K562 (cell line): Measurements from ENCODE around the gene PRKCE. TPM values are rescaled to one million over a fixed set of nuclear protein-coding genes. Genes with fewer than 3 reads are reported as not detected.

Experiments used
- ATAC-seq: fragments of 200-7000 bp; cut with Tn5 transposase; 3 replicates; pipeline ENCODE4 v1.9.1; 2020; ENCODE audit warnings: moderate library complexity
- BruUV-seq: library from RNA; stranded (reverse); fragments of 400-500 nt; replicated peaks from 2 replicates; lab custom pipeline; 2021; lab: Mats Ljungman, UMichigan
- CTCF ChIA-PET: fragments of 300-600 bp; formaldehyde crosslinking; extraction: SDS; loops from one replicate; lab custom pipeline; 2021; ENCODE audit warnings: low intra/inter-chr PET ratio; lab: Yijun Ruan, JAX
- POLR2A ChIA-PET: fragments of 300-600, 350-650 bp; sonication (Branson Sonifier 250); formaldehyde crosslinking; extraction: SDS; loops from one replicate; lab custom pipeline; 2021; ENCODE audit warnings: antibody characterized with exemption, inconsistent platforms; lab: Yijun Ruan, JAX
- DNase-seq, 4 experiments: peaks; one replicate each; pipeline versions ENCODE4 v3.0.0 to v3.0.0-alpha.2; 2011 to 2018; ENCODE audit warnings: low spot score in 3 of 4, mixed read lengths in 3 of 4; ENCODE audit errors: extremely low read depth in 1 of 4
- FAIRE-seq: peaks from 2 replicates; lab custom pipeline; 2011; peaks lifted over from hg19 to GRCh38; lab: Jason Lieb, UNC
- H2AFZ ChIP-seq: 2 replicates; pipeline ENCODE4 v1.6.0; 2011; ENCODE audit warnings: low read depth, low read length, control low read depth, inconsistent platforms
- H3K27ac ChIP-seq: fragments of 200-600 bp; 3 replicates; pipeline ENCODE4 v1.8.0; 2011; ENCODE audit warnings: low read depth, mild to moderate bottlenecking, control low read depth, inconsistent platforms, low read length, moderate library complexity, mixed read lengths; ENCODE audit errors: extremely low read depth
- H3K27me3 ChIP-seq, 2 experiments: fragments of 300-600 bp in 1 of 2; 2 replicates in 1 of 2; 3 replicates in 1 of 2; pipeline versions ENCODE4 v1.6.0 to v1.8.0; 2011; ENCODE audit warnings: inconsistent platforms in 2 of 2, low read length in 2 of 2, mild to moderate bottlenecking in 1 of 2, mixed read lengths in 1 of 2, moderate library complexity in 1 of 2; ENCODE audit not compliant: control insufficient read depth in 2 of 2, insufficient read depth in 2 of 2
- H3K36me3 ChIP-seq: fragments of 300-600 bp; 3 replicates; pipeline ENCODE4 v1.8.0; 2011; ENCODE audit warnings: mild to moderate bottlenecking, low read length, inconsistent platforms; ENCODE audit not compliant: control insufficient read depth, insufficient read depth
- H3K4me1 ChIP-seq, 2 experiments: fragments of 200-600 bp in 1 of 2; replicated peaks in 1 of 2; 2 replicates in 1 of 2; 3 replicates in 1 of 2; pipeline versions ENCODE4 v1.5.1 to v1.8.0; 2011; ENCODE audit warnings: inconsistent platforms in 2 of 2, low read length in 2 of 2, mild to moderate bottlenecking in 1 of 2, mixed read lengths in 1 of 2, moderate library complexity in 1 of 2; ENCODE audit not compliant: control insufficient read depth in 2 of 2, insufficient read depth in 2 of 2
- H3K4me2 ChIP-seq: 2 replicates; pipeline ENCODE4 v1.6.1; 2011; ENCODE audit warnings: low read length, control low read depth, inconsistent platforms, mixed read lengths; ENCODE audit not compliant: insufficient read depth
- H3K4me3 ChIP-seq: fragments of 200-600 bp; sonication (generic), shearing (Covaris generic); 2 replicates; pipeline ENCODE4 v1.5.1; 2016; ENCODE audit warnings: control low read depth, inconsistent platforms
- H3K79me2 ChIP-seq: fragments of 200-600 bp; 3 replicates; pipeline ENCODE4 v1.8.0; 2011; ENCODE audit warnings: low read length, inconsistent platforms; ENCODE audit not compliant: control insufficient read depth, insufficient read depth
- H3K9ac ChIP-seq, 2 experiments: 2 replicates each; pipeline versions ENCODE4 v1.6.0 to v1.6.1; 2011; ENCODE audit warnings: low read depth in 2 of 2, low read length in 2 of 2, control low read depth in 1 of 2, inconsistent platforms in 1 of 2, mild to moderate bottlenecking in 1 of 2, mixed read lengths in 1 of 2; ENCODE audit not compliant: insufficient read depth in 1 of 2
- H3K9me1 ChIP-seq: one replicate; pipeline ENCODE4 v1.6.0; 2011; ENCODE audit warnings: inconsistent platforms, mild to moderate bottlenecking, low read length, moderate library complexity; ENCODE audit not compliant: control insufficient read depth, insufficient read depth
- H3K9me3 ChIP-seq: replicated peaks from 2 replicates; pipeline ENCODE4 v1.5.1; 2011; ENCODE audit warnings: low read depth, low read length, inconsistent platforms; ENCODE audit not compliant: control insufficient read depth, insufficient read depth
- H4K20me1 ChIP-seq: replicated peaks from 2 replicates; pipeline ENCODE4 v1.6.1; 2011; ENCODE audit warnings: low read length, inconsistent platforms, mixed read lengths; ENCODE audit not compliant: control insufficient read depth, insufficient read depth
- RAD21 ChIP-seq, 2 experiments: fragments of 250-450 bp in 1 of 2; fragments of 450-650 bp in 1 of 2; sonication (Bioruptor Pico) in 1 of 2; formaldehyde crosslinking in 1 of 2; IDR thresholded peaks in 1 of 2; conservative IDR thresholded peaks in 1 of 2; 2 replicates each; pipeline versions ENCODE4 v1.4.0 to v1.8.0; 2020 to 2022; ENCODE audit warnings: mild to moderate bottlenecking in 2 of 2, moderate library complexity in 1 of 2
- SLC30A9 ChIP-seq: fragments of 250-450 bp; sonication (Bioruptor Pico); IDR thresholded peaks from 2 replicates; pipeline ENCODE4 v1.8.0; 2022; ENCODE audit warnings: mild to moderate bottlenecking, moderate library complexity
- SMARCC2 ChIP-seq: fragments of 450-650 bp; IDR thresholded peaks from 2 replicates; pipeline ENCODE4 v1.6.1; 2017; ENCODE audit warnings: antibody characterized with exemption, moderate library complexity, mild to moderate bottlenecking, low read depth
- WGBS: fragments of 100-300 bp; shearing (Covaris generic); methylation state at CpG from one replicate; pipeline ENCODE4 v1.1.6; 2016; ENCODE audit warnings: low coverage, mixed read lengths; ENCODE audit not compliant: insufficient coverage; ENCODE audit errors: missing lambda C conversion rate; 5-methylcytosine and 5-hydroxymethylcytosine counted together
- in situ Hi-C: fragments of 300-500 bp; cut with MboI; formaldehyde crosslinking; loops from 4 replicates; pipeline ENCODE4 v1.15.0; 2018; ENCODE audit warnings: inconsistent platforms, mixed read lengths
- intact Hi-C: fragments of 100-400 bp; cut with micrococcal nuclease; formaldehyde crosslinking; loops from 2 replicates; pipeline ENCODE4 v1.14.2; 2022
- polyA plus RNA-seq, 8 experiments: library from polyadenylated mRNA; depleted of rRNA in 4 of 8; stranded (reverse) in 5 of 8; unstranded in 3 of 8; fragments of >200 nt; fragmentation: Nextera tagmentation in 2 of 8; fragmentation: Illumina TruSeq in 1 of 8; extraction: Ambion mirVana in 2 of 8; extraction: Trizol in 1 of 8; gene quantifications; 2 replicates each; pipeline versions ENCODE4 v1.2.1 to v1.2.3, GENCODE V29; 2011 to 2014; ENCODE audit warnings: inconsistent platforms in 1 of 8, missing spikeins in 1 of 8
- total RNA-seq, 7 experiments: library from RNA; depleted of rRNA in 6 of 7; stranded (reverse); fragments of >200 nt in 6 of 7; fragmentation: Illumina TruSeq in 2 of 7; extraction: Trizol in 2 of 7; gene quantifications; 2 replicates each; pipeline versions ENCODE4 v1.2.1 to v1.2.3, GENCODE V29; 2011 to 2021; ENCODE audit warnings: low replicate concordance in 1 of 7
- TF ChIP-seq, protein P1 (sequence below): sonication (generic); formaldehyde crosslinking; IDR thresholded peaks from 2 replicates; pipeline ENCODE4 v1.8.1; 2023; ENCODE audit warnings: mild to moderate bottlenecking, missing genetic modification reagents
- TF ChIP-seq, protein P2 (sequence below): fragments of 450-650 bp; IDR thresholded peaks from 2 replicates; pipeline ENCODE4 v1.6.1; 2016; ENCODE audit warnings: mild to moderate bottlenecking, moderate library complexity

PRKCE gene
- total and polyA plus RNA-seq, 9 of the 15 experiments (the other 6 are each of a cell fraction or from before 2014, with no cell fraction given) = 0.06 to 1.0 (median 0.22) TPM; not detected in 1

DNA sequence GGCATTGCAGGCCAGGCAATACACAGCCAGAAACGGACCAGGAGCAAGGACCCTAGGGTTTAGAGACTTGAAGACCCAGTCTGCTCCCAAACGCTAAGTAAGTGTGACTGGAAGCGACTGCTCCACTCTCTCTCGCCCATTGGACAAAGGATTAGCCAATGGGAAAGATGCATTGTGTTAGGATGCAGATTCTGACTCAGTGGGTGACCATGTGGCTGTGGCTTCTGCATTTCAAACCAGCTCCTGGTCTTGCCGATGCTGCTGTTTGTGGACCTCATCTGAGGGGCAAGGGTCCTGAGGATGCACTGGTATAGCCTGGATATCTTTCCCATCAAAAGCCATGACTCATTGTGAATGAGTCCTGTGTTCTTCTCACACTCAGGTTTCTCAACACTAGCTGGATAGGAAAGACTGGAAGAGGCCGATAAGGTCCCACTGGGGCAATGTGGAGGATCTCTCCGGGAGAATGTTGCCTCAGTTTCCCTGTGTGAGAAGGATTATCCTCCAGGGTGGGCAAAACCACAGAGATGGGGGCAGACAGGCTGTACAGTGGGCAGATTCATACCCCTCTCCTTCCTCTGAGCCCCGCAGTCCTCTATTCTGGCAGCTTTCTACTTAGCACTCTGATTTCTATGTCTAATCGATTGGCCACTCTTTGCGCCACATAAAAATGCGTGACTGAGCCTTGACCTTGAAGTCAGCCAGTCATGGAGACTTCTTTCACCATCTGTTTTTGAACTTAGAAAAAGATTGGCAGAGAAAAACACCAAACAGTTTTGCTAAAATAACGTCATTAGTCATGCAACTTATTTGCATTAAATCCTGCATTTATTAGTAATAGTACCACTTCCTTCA, 257.1 kb downstream of the PRKCE start (continued):
- TF ChIP-seq RAD21 (CRISPR knock-in tag; conservative IDR thresholded peaks at IDR 0.05 in 1 of 2, IDR thresholded peaks at IDR 0.05 in 1 of 2) = no peak

DNA sequence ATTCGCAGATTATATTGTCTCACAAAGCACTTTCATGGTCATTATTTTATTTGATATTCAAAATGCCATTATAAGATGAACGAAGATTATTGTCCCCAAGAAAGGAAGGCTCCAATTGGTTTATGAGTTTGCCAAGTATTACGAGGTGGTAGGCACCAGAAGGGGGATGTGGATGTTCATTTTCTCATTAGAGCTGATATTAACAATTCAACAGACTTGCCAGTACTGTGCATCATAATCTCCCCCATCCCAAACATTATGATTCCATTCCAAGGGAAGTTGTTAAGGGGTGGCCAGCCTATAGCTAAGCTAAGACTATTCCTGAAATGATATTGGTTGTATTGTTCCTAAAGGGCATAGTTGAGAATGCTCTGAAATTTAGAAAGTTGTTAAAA, 257.7 kb downstream of the PRKCE start:
- intact Hi-C loops (no loop called here), in situ Hi-C loops (no loop called here)
- 5% methylated on average over 3 of the region's 3 CpGs for WGBS
- H3K27ac ChIP-seq = no peak overlapping the region
- H3K4me1 ChIP-seq = no peaks in the 10 kb centered on the region
- no peak overlapping the region for H3K4me3 ChIP-seq
- no peaks in the 10 kb centered on the region for H3K79me2 ChIP-seq
- peaks cover 26 to 60% of the 10 kb centered on the region in 2 experiments for H3K27me3 ChIP-seq
- no peak overlapping the region for H2AFZ ChIP-seq
- no peak overlapping the region for H3K9ac ChIP-seq
- no peak for DNase-seq
- H3K36me3 ChIP-seq = no peaks in the 10 kb centered on the region
- CTCF ChIA-PET = no interaction called here
- no peak for ATAC-seq
- BruUV-seq = no TSS peak
- FAIRE-seq = no peak
- POLR2A ChIA-PET = no interaction called here
- no peaks in the 10 kb centered on the region for H3K9me1 ChIP-seq
- no peak overlapping the region for H3K4me2 ChIP-seq
- no peaks in the 10 kb centered on the region for H3K9me3 ChIP-seq
- H4K20me1 ChIP-seq = 0 out of 2 replicates have a peak, but pooled peaks cover 3% of the 10 kb centered on the region
- TF ChIP-seq, protein P1, sequence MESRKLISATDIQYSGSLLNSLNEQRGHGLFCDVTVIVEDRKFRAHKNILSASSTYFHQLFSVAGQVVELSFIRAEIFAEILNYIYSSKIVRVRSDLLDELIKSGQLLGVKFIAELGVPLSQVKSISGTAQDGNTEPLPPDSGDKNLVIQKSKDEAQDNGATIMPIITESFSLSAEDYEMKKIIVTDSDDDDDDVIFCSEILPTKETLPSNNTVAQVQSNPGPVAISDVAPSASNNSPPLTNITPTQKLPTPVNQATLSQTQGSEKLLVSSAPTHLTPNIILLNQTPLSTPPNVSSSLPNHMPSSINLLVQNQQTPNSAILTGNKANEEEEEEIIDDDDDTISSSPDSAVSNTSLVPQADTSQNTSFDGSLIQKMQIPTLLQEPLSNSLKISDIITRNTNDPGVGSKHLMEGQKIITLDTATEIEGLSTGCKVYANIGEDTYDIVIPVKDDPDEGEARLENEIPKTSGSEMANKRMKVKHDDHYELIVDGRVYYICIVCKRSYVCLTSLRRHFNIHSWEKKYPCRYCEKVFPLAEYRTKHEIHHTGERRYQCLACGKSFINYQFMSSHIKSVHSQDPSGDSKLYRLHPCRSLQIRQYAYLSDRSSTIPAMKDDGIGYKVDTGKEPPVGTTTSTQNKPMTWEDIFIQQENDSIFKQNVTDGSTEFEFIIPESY (CRISPR knock-in tag) = no peak
- TF ChIP-seq, protein P2, sequence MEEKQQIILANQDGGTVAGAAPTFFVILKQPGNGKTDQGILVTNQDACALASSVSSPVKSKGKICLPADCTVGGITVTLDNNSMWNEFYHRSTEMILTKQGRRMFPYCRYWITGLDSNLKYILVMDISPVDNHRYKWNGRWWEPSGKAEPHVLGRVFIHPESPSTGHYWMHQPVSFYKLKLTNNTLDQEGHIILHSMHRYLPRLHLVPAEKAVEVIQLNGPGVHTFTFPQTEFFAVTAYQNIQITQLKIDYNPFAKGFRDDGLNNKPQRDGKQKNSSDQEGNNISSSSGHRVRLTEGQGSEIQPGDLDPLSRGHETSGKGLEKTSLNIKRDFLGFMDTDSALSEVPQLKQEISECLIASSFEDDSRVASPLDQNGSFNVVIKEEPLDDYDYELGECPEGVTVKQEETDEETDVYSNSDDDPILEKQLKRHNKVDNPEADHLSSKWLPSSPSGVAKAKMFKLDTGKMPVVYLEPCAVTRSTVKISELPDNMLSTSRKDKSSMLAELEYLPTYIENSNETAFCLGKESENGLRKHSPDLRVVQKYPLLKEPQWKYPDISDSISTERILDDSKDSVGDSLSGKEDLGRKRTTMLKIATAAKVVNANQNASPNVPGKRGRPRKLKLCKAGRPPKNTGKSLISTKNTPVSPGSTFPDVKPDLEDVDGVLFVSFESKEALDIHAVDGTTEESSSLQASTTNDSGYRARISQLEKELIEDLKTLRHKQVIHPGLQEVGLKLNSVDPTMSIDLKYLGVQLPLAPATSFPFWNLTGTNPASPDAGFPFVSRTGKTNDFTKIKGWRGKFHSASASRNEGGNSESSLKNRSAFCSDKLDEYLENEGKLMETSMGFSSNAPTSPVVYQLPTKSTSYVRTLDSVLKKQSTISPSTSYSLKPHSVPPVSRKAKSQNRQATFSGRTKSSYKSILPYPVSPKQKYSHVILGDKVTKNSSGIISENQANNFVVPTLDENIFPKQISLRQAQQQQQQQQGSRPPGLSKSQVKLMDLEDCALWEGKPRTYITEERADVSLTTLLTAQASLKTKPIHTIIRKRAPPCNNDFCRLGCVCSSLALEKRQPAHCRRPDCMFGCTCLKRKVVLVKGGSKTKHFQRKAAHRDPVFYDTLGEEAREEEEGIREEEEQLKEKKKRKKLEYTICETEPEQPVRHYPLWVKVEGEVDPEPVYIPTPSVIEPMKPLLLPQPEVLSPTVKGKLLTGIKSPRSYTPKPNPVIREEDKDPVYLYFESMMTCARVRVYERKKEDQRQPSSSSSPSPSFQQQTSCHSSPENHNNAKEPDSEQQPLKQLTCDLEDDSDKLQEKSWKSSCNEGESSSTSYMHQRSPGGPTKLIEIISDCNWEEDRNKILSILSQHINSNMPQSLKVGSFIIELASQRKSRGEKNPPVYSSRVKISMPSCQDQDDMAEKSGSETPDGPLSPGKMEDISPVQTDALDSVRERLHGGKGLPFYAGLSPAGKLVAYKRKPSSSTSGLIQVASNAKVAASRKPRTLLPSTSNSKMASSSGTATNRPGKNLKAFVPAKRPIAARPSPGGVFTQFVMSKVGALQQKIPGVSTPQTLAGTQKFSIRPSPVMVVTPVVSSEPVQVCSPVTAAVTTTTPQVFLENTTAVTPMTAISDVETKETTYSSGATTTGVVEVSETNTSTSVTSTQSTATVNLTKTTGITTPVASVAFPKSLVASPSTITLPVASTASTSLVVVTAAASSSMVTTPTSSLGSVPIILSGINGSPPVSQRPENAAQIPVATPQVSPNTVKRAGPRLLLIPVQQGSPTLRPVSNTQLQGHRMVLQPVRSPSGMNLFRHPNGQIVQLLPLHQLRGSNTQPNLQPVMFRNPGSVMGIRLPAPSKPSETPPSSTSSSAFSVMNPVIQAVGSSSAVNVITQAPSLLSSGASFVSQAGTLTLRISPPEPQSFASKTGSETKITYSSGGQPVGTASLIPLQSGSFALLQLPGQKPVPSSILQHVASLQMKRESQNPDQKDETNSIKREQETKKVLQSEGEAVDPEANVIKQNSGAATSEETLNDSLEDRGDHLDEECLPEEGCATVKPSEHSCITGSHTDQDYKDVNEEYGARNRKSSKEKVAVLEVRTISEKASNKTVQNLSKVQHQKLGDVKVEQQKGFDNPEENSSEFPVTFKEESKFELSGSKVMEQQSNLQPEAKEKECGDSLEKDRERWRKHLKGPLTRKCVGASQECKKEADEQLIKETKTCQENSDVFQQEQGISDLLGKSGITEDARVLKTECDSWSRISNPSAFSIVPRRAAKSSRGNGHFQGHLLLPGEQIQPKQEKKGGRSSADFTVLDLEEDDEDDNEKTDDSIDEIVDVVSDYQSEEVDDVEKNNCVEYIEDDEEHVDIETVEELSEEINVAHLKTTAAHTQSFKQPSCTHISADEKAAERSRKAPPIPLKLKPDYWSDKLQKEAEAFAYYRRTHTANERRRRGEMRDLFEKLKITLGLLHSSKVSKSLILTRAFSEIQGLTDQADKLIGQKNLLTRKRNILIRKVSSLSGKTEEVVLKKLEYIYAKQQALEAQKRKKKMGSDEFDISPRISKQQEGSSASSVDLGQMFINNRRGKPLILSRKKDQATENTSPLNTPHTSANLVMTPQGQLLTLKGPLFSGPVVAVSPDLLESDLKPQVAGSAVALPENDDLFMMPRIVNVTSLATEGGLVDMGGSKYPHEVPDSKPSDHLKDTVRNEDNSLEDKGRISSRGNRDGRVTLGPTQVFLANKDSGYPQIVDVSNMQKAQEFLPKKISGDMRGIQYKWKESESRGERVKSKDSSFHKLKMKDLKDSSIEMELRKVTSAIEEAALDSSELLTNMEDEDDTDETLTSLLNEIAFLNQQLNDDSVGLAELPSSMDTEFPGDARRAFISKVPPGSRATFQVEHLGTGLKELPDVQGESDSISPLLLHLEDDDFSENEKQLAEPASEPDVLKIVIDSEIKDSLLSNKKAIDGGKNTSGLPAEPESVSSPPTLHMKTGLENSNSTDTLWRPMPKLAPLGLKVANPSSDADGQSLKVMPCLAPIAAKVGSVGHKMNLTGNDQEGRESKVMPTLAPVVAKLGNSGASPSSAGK = no peak
- TF ChIP-seq SMARCC2 (no peak), SLC30A9 (no peak)
